HepG2 (cell line): Measurements from ENCODE around the gene TMEM131L. TPM values are rescaled to one million over a fixed set of nuclear protein-coding genes. Genes with fewer than 3 reads are reported as not detected.

ENCODE experiments used
- AHDC1 ChIP-seq: sonication (generic); formaldehyde crosslinking; IDR thresholded peaks from 2 replicates; pipeline ENCODE4 v1.5.1; 2020; ENCODE audit warnings: mild to moderate bottlenecking, missing genetic modification reagents, borderline replicate concordance
- ARID5B ChIP-seq: IDR thresholded peaks from 2 replicates; pipeline ENCODE4 v1.4.0; 2020; ENCODE audit warnings: mild to moderate bottlenecking, missing genetic modification reagents
- CHD4 ChIP-seq: fragments of 200-600 bp; sonication (generic); IDR thresholded peaks from 2 replicates; pipeline ENCODE4 v1.7.0; 2017; ENCODE audit warnings: mild to moderate bottlenecking, low read length, borderline replicate concordance
- GLMP ChIP-seq: sonication (generic); formaldehyde crosslinking; IDR thresholded peaks from 2 replicates; pipeline ENCODE4 v1.9.0; 2021; ENCODE audit warnings: missing genetic modification reagents, mild to moderate bottlenecking, borderline replicate concordance
- HDAC1 ChIP-seq: sonication (generic); formaldehyde crosslinking; IDR thresholded peaks from 2 replicates; pipeline ENCODE4 v1.5.1; 2020; ENCODE audit warnings: mild to moderate bottlenecking, missing genetic modification reagents
- HMG20A ChIP-seq: IDR thresholded peaks from 2 replicates; pipeline ENCODE4 v1.6.1; 2016; ENCODE audit warnings: borderline replicate concordance
- HNRNPK ChIP-seq: fragments of 200-400 bp; formaldehyde crosslinking; IDR thresholded peaks from 2 replicates; pipeline ENCODE4 v1.6.1; 2018; ENCODE audit warnings: low read length, low read depth, moderate library complexity, mild to moderate bottlenecking; ENCODE audit not compliant: poor library complexity, severe bottlenecking
- MAFK ChIP-seq, 2 experiments: IDR thresholded peaks in 1 of 2; conservative IDR thresholded peaks in 1 of 2; 2 replicates each; pipeline ENCODE4 v1.6.1; 2011; ENCODE audit warnings: improper control_type of control experiment in 2 of 2, low read length in 2 of 2
- MIER3 ChIP-seq: IDR thresholded peaks from 2 replicates; pipeline ENCODE4 v1.6.1; 2016; ENCODE audit warnings: missing compliant biosample characterization, borderline replicate concordance
- NR2F2 ChIP-seq: IDR thresholded peaks from 2 replicates; pipeline ENCODE4 v1.6.1; 2012; ENCODE audit warnings: low read depth, inconsistent platforms, borderline replicate concordance
- RXRB ChIP-seq: IDR thresholded peaks from 2 replicates; pipeline ENCODE4 v1.6.1; 2016; ENCODE audit warnings: borderline replicate concordance, missing genetic modification reagents, missing compliant biosample characterization
- TSC22D2 ChIP-seq: sonication (generic); formaldehyde crosslinking; IDR thresholded peaks from 2 replicates; pipeline ENCODE4 v1.5.1; 2020; ENCODE audit warnings: missing genetic modification reagents, mild to moderate bottlenecking, borderline replicate concordance
- ZBTB2 ChIP-seq: sonication (generic); formaldehyde crosslinking; IDR thresholded peaks from 2 replicates; pipeline ENCODE4 v1.8.0; 2022; ENCODE audit warnings: low read depth, missing genetic modification reagents
- ZNF12 ChIP-seq: sonication (generic); formaldehyde crosslinking; IDR thresholded peaks from 2 replicates; pipeline ENCODE4 v1.5.0; 2020; ENCODE audit warnings: missing genetic modification reagents
- ZNF670 ChIP-seq: sonication (generic); formaldehyde crosslinking; IDR thresholded peaks from 2 replicates; pipeline ENCODE4 v1.8.0; 2022; ENCODE audit warnings: mild to moderate bottlenecking, missing genetic modification reagents, borderline replicate concordance
- polyA plus RNA-seq, 8 experiments: library from polyadenylated mRNA; depleted of rRNA in 3 of 8; stranded (reverse) in 7 of 8; unstranded in 1 of 8; fragments of >200 nt; fragmentation: Illumina TruSeq in 4 of 8; extraction: Trizol in 4 of 8; gene quantifications; 2 replicates each; pipeline versions ENCODE4 v1.2.1 to v1.2.3, GENCODE V29; 2011 to 2016; ENCODE audit warnings: low read depth in 4 of 8, missing spikeins in 1 of 8, mixed read lengths in 1 of 8; ENCODE audit not compliant: insufficient read depth in 1 of 8
- total RNA-seq, 5 experiments: library from RNA; depleted of rRNA; stranded (reverse); fragments of >200 nt; fragmentation: Illumina TruSeq; extraction: Trizol; gene quantifications; 2 replicates each; pipeline ENCODE4 v1.2.3, GENCODE V29; 2016; ENCODE audit warnings: low read depth in 1 of 5

TMEM131L gene
- total and polyA plus RNA-seq, 2 of the 13 experiments (the other 11 are each of a cell fraction or from before 2014, with no cell fraction given), result 2.2 to 4.5 TPM

GRCh38 chr4:153452658-153453378, 13.3 kb upstream of the TMEM131L start (continued):
- peak; percentile 80 for TF ChIP-seq ARID5B
- peak; percentile 74 for TF ChIP-seq HMG20A (CRISPR knock-in tag)
- 0 out of 2 replicates have a peak, but pooled peaks have one; percentile 9 for TF ChIP-seq ZNF670 (CRISPR knock-in tag)
- TF ChIP-seq MIER3 (CRISPR knock-in tag), result peak; percentile 29; the same call in 1 of the 2 replicates
- TF ChIP-seq NR2F2, result peak; percentile 47; the same call in 1 of the 2 replicates
- TF ChIP-seq ZNF12 (CRISPR knock-in tag), result no peak
- TF ChIP-seq CHD4, result no peak
- no peak for TF ChIP-seq MAFK (conservative IDR thresholded peaks at IDR 0.05 in 1 of 2, IDR thresholded peaks at IDR 0.05 in 1 of 2; ENCODE audit: low read length in 2 of 2)
- no peak for TF ChIP-seq GLMP
- TF ChIP-seq HDAC1, result peak; percentile 47; the same call in 1 of the 2 replicates
- TF ChIP-seq ZBTB2 (CRISPR knock-in tag), result no peak
- TF ChIP-seq HNRNPK, result peak; percentile 96
- peak; percentile 23; the same call in 1 of the 2 replicates for TF ChIP-seq RXRB (CRISPR knock-in tag)
- no peak for TF ChIP-seq AHDC1 (CRISPR knock-in tag)
- TF ChIP-seq TSC22D2, result no peak; the same call in 1 of the 2 replicates
